Measurements from ENCODE around the gene MAP4K5.

Gene MAP4K5

GRCh38 chr14:50447461-50447860 lies 84.9 kb downstream of the MAP4K5 start:
- TF ChIP-seq CTCF (conservative IDR thresholded peaks at IDR 0.05): no peak
- no peak overlapping the region for H3K27ac ChIP-seq

GRCh38 chr14:50434528-50434927 lies 97.8 kb downstream of the MAP4K5 start:
- no peak for TF ChIP-seq CTCF (conservative IDR thresholded peaks at IDR 0.05)
- H3K27ac ChIP-seq: peak overlapping the region; percentile 13; the same call in 1 of the 2 replicates

GRCh38 chr14:50432131-50432530 lies 100.2 kb downstream of the MAP4K5 start:
- H3K27ac ChIP-seq: no peak overlapping the region
- no peak for TF ChIP-seq CTCF (conservative IDR thresholded peaks at IDR 0.05)

GRCh38 chr14:50425816-50426215 lies 106.6 kb downstream of the MAP4K5 start:
- no peak for TF ChIP-seq CTCF (conservative IDR thresholded peaks at IDR 0.05)
- H3K27ac ChIP-seq: no peak overlapping the region

- H3K27ac ChIP-seq: no peak overlapping the region
- no peak for TF ChIP-seq CTCF (conservative IDR thresholded peaks at IDR 0.05)
Measured at GRCh38 chr14:50425105-50425504, 107.3 kb downstream of the MAP4K5 start.

GRCh38 chr14:50423529-50423928 lies 108.8 kb downstream of the MAP4K5 start:
- no peak for TF ChIP-seq CTCF (conservative IDR thresholded peaks at IDR 0.05)
- no peak overlapping the region for H3K27ac ChIP-seq

- H3K27ac ChIP-seq: no peak overlapping the region
- TF ChIP-seq CTCF (conservative IDR thresholded peaks at IDR 0.05): no peak
Measured at GRCh38 chr14:50421499-50421898, 110.9 kb downstream of the MAP4K5 start.

GRCh38 chr14:50417853-50418252 lies 114.5 kb downstream of the MAP4K5 start:
- TF ChIP-seq CTCF (conservative IDR thresholded peaks at IDR 0.05): no peak
- no peak overlapping the region for H3K27ac ChIP-seq
